Esophagus muscularis mucosa (tissue), 3 donors: ENCODE measurements around the gene NAT14.

Source experiments
- POLR2A ChIP-seq: fragments of 450-650 bp; IDR thresholded peaks from one replicate; pipeline ENCODE4 v1.6.1; 2017; ENCODE audit warnings: antibody characterized with exemption, moderate library complexity, mild to moderate bottlenecking, low read depth
- POLR2AphosphoS5 ChIP-seq, 2 donors: sonication (generic); formaldehyde crosslinking; IDR thresholded peaks; one replicate each; pipeline ENCODE4 v1.6.1; 2017; ENCODE audit warnings: antibody characterized with exemption in 2 of 2
- TF ChIP-seq, protein P1 (sequence below), 3 experiments: fragments of 200-600 bp in 2 of 3; fragments of 450-650 bp in 1 of 3; sonication (generic) in 2 of 3; IDR thresholded peaks; one replicate each; pipeline ENCODE4 v1.5.1; 2017 to 2019; ENCODE audit warnings: antibody characterized with exemption in 3 of 3, mild to moderate bottlenecking in 2 of 3, moderate library complexity in 1 of 3

DNA sequence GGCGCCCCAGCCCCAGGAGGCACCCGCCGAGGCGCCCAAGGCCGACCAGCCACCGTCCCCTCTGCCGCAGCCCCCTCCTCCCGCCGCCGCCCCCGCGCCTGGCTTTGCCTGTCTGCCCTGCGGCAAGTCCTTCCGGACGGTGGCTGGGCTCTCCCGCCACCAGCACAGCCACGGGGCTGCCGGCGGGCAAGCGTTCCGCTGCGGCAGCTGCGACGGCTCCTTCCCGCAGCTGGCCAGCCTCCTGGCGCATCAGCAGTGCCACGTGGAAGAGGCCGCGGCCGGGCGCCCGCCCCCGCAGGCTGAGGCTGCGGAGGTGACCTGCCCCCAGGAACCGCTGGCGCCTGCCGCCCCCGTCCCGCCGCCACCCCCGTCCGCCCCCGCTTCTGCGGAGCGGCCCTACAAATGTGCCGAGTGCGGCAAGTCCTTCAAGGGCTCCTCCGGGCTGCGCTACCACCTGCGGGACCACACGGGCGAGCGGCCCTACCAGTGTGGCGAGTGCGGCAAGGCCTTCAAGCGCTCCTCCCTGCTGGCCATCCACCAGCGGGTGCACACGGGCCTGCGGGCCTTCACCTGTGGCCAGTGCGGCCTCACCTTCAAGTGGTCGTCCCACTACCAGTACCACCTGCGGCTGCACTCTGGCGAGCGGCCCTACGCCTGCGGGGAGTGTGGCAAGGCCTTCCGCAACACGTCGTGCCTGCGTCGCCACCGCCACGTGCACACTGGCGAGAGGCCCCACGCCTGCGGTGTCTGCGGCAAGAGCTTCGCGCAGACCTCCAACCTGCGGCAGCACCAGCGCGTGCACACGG, 2.6 kb upstream of the NAT14 start:
- TF ChIP-seq POLR2A (no peak), POLR2AphosphoS5 (IDR thresholded peaks at IDR 0.05) (no peak)
- TF ChIP-seq, protein P1, sequence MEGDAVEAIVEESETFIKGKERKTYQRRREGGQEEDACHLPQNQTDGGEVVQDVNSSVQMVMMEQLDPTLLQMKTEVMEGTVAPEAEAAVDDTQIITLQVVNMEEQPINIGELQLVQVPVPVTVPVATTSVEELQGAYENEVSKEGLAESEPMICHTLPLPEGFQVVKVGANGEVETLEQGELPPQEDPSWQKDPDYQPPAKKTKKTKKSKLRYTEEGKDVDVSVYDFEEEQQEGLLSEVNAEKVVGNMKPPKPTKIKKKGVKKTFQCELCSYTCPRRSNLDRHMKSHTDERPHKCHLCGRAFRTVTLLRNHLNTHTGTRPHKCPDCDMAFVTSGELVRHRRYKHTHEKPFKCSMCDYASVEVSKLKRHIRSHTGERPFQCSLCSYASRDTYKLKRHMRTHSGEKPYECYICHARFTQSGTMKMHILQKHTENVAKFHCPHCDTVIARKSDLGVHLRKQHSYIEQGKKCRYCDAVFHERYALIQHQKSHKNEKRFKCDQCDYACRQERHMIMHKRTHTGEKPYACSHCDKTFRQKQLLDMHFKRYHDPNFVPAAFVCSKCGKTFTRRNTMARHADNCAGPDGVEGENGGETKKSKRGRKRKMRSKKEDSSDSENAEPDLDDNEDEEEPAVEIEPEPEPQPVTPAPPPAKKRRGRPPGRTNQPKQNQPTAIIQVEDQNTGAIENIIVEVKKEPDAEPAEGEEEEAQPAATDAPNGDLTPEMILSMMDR (IDR thresholded peaks at IDR 0.05): no peak
